ENCODE results near the gene PCDHA10. TPM values are rescaled to one million over a fixed set of nuclear protein-coding genes. Genes with fewer than 3 reads are reported as not detected.

PCDHA10 gene
- total and polyA plus RNA-seq, 2 of the 4 experiments (the other 2 are of a cell fraction), result under 0.01 to 0.02 TPM

- H3K4me3 ChIP-seq (ENCODE audit: insufficient read depth, low read depth, low read length), result no peak overlapping the region
Measured at GRCh38 chr5:140842798-140843733, 12.6 kb upstream of the PCDHA10 start.

More at GRCh38 chr5:140842798-140843733, 12.6 kb upstream of the PCDHA10 start:
- Histone ChIP-seq H3K9me3 (ENCODE audit: control insufficient read depth, insufficient read depth, low read length) (peaks cover 14% of the 10 kb centered on the region), H3K9ac (ENCODE audit: low read depth, low read length) (no peak overlapping the region), H3K27me3 (ENCODE audit: control insufficient read depth, insufficient read depth, low read length) (no peaks in the 10 kb centered on the region), H2AFZ (replicated peaks; ENCODE audit: low read length, poor library complexity) (no peak overlapping the region), H2BK5ac (ENCODE audit: low read depth, low read length, poor library complexity, severe bottlenecking) (no peak overlapping the region), H4K8ac (ENCODE audit: low read depth in 2 of 2, low read length in 2 of 2) (no peak overlapping the region), H2BK15ac (ENCODE audit: low read depth, low read length) (no peak overlapping the region), H2BK120ac (ENCODE audit: low read depth, low read length) (no peak overlapping the region), H3K36me3 (ENCODE audit: control insufficient read depth, insufficient read depth, low read length) (no peaks in the 10 kb centered on the region), H3K4ac (ENCODE audit: low read depth, low read length) (no peak overlapping the region), H4K91ac (ENCODE audit: insufficient read depth, low read depth, low read length) (no peak overlapping the region), H3K79me1 (ENCODE audit: low read depth in 1 of 2, low read length in 2 of 2) (no peaks in the 10 kb centered on the region), H3K18ac (ENCODE audit: low read depth, low read length) (no peak overlapping the region), H3K56ac (ENCODE audit: extremely low read depth, insufficient read depth, low read length) (no peak overlapping the region), H4K5ac (ENCODE audit: low read depth, low read length) (no peak overlapping the region), H3K27ac (ENCODE audit: insufficient read depth, low read length) (no peak overlapping the region), H3K23ac (ENCODE audit: low read depth, low read length) (no peak overlapping the region), H3K4me1 (ENCODE audit: control insufficient read depth, insufficient read depth, low read length) (no peaks in the 10 kb centered on the region), H2AK9ac (replicated peaks; ENCODE audit: low read depth, low read length, poor library complexity) (no peak overlapping the region), H4K20me1 (ENCODE audit: insufficient read depth, low read length) (no peaks in the 10 kb centered on the region), H3K14ac (replicated peaks; ENCODE audit: low read depth, low read length) (no peak overlapping the region), H3K4me2 (ENCODE audit: low read depth, low read length) (no peak overlapping the region), H3K9me1 (ENCODE audit: insufficient read depth, low read length) (no peaks in the 10 kb centered on the region), H2AK5ac (ENCODE audit: low read depth, low read length) (no peak overlapping the region), H2BK20ac (ENCODE audit: low read depth, low read length) (no peak overlapping the region)
- in situ Hi-C loops (cut with MboI; ENCODE audit: low sequenced_read_pairs) (no loop called here), dilution Hi-C loops (cut with HindIII; ENCODE audit: low sequenced_read_pairs, unreplicated experiment) (no loop called here), intact Hi-C loops (cut with micrococcal nuclease) (no loop called here)
- ChIA-PET CTCF (no interaction called here), POLR2A (ENCODE audit: unreplicated experiment) (no interaction called here)
- TF ChIP-seq FOS (IDR thresholded peaks at IDR 0.05; ENCODE audit: low read depth, low read length) (no peak), RAD21 (IDR thresholded peaks at IDR 0.05; ENCODE audit: low read length) (no peak), BHLHE40 (IDR thresholded peaks at IDR 0.05; ENCODE audit: low read depth, low read length) (no peak), MAZ (IDR thresholded peaks at IDR 0.05; ENCODE audit: borderline replicate concordance, low read depth, low read length) (no peak), CEBPB (IDR thresholded peaks at IDR 0.05; ENCODE audit: low read depth, low read length) (no peak), CHD1 (IDR thresholded peaks at IDR 0.05; ENCODE audit: low read depth, low read length) (no peak), SMC3 (IDR thresholded peaks at IDR 0.05; ENCODE audit: low read depth, low read length) (no peak), POLR2A (IDR thresholded peaks at IDR 0.05; ENCODE audit: low read depth, low read length) (no peak), MXI1 (IDR thresholded peaks at IDR 0.05; ENCODE audit: borderline replicate concordance, low read depth, low read length) (no peak), MAFK (IDR thresholded peaks at IDR 0.05; ENCODE audit: low read depth, low read length) (no peak), RCOR1 (IDR thresholded peaks at IDR 0.05; ENCODE audit: insufficient replicate concordance, low read length) (no peak)
- TF ChIP-seq, protein P1, sequence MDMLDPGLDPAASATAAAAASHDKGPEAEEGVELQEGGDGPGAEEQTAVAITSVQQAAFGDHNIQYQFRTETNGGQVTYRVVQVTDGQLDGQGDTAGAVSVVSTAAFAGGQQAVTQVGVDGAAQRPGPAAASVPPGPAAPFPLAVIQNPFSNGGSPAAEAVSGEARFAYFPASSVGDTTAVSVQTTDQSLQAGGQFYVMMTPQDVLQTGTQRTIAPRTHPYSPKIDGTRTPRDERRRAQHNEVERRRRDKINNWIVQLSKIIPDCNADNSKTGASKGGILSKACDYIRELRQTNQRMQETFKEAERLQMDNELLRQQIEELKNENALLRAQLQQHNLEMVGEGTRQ (IDR thresholded peaks at IDR 0.05; ENCODE audit: low read depth, low read length), result no peak
- DNase-seq, result no peak
- ATAC-seq (ENCODE audit: low read depth), result no peak
- BruUV-seq (replicated peaks), result no TSS peak
- WGBS, 2 experiments (ENCODE audit: extremely low coverage in 2 of 2, insufficient read length in 1 of 2), result 53% methylated on average over 48 of the region's 87 CpGs; no CpG with 5 or more reads in 1 of the 2 experiments
